Hematopoietic multipotent progenitor cell treated with erythropoietin and hydrocortisone succinate and interleukin-3 and kit ligand, for 17 days (in vitro differentiated cells): ENCODE measurements around the gene RDH13.
"Not testable (repeated sequence)": the region's sequence is repeated elsewhere in the genome, so short reads cannot be mapped to it uniquely, and the experiment has no call there.

Experiments used
- DNase-seq: peaks from one replicate; pipeline ENCODE4 v3.0.0-alpha.2; 2015; ENCODE audit warnings: low spot score

RDH13 gene

GRCh38 chr19:55077106-55077505 lies 14.2 kb upstream of the RDH13 start:
- no peak for DNase-seq

GRCh38 chr19:55076321-55076720 lies 13.4 kb upstream of the RDH13 start:
- no peak for DNase-seq

GRCh38 chr19:55075371-55075998 lies 12.5 kb upstream of the RDH13 start, which contains the start of gene EPS8L1:
TSS of gene EPS8L1 (plus strand) at chr19:55075869. CDS start at chr19:55076445, 576 bp downstream.
- DNase-seq = no peak

- DNase-seq = no peak
Measured at GRCh38 chr19:55071913-55072312, 9.0 kb upstream of the RDH13 start.

GRCh38 chr19:55071129-55071502 lies 8.2 kb upstream of the RDH13 start:
- no peak for DNase-seq

GRCh38 chr19:55070466-55071128 lies 7.6 kb upstream of the RDH13 start:
- DNase-seq = no peak

- DNase-seq = no peak
Measured at GRCh38 chr19:55069865-55070197, 6.9 kb upstream of the RDH13 start.

- no peak for DNase-seq
Measured at GRCh38 chr19:55068950-55069864, 6.3 kb upstream of the RDH13 start.

GRCh38 chr19:55067869-55068268 lies 4.9 kb upstream of the RDH13 start:
- no peak for DNase-seq

GRCh38 chr19:55066107-55066709 lies 3.3 kb upstream of the RDH13 start:
- DNase-seq = no peak

- not testable (repeated sequence) for DNase-seq
Measured at GRCh38 chr19:55065516-55065915, 2.6 kb upstream of the RDH13 start.

GRCh38 chr19:55063492-55063843 lies 520 bp upstream of the RDH13 start:
- DNase-seq = no peak

- not testable (repeated sequence) for DNase-seq
Measured at GRCh38 chr19:55060287-55060686, 2.7 kb downstream of the RDH13 start.

GRCh38 chr19:55058781-55059610 lies 4.0 kb downstream of the RDH13 start:
- DNase-seq = no peak

GRCh38 chr19:55056827-55057226 lies 6.1 kb downstream of the RDH13 start:
- no peak for DNase-seq

GRCh38 chr19:55053735-55054134 lies 9.2 kb downstream of the RDH13 start:
- DNase-seq = no peak

- no peak for DNase-seq
Measured at GRCh38 chr19:55050749-55051532, 12.0 kb downstream of the RDH13 start.

- DNase-seq = no peak
Measured at GRCh38 chr19:55048446-55048845, 14.5 kb downstream of the RDH13 start.

- no peak for DNase-seq
Measured at GRCh38 chr19:55047951-55048350, 15.0 kb downstream of the RDH13 start.

GRCh38 chr19:55046975-55047622 lies 15.8 kb downstream of the RDH13 start:
- DNase-seq = no peak
